ENCODE measurements around the gene ASB16.

DNA sequence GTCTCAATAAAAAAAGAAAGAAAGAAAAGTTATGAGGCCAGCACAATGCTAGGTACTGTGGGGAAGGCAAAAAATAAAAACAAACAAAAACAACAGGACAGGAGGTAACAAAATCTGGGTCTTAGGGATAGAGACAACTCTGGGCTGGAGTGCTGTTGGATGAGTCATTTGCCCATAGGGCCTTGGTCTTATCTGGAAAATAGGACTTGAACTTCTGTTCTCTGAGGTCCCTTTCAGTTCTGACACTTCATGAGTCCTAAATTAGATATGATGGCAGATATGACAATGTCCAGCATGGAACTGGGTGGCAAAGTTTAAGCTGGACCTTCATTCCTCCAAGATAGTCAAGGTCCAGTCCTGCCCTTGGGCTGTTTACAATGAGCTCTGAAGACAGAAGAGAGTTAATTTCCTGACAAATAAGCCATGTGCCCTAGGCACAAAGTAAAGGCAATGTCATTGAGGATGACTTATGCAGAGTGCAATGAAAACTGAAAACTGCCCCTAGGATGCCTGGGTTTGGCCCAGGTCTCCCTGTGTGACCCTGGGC, 38.2 kb upstream of the ASB16 start:
- TF ChIP-seq, protein P1, sequence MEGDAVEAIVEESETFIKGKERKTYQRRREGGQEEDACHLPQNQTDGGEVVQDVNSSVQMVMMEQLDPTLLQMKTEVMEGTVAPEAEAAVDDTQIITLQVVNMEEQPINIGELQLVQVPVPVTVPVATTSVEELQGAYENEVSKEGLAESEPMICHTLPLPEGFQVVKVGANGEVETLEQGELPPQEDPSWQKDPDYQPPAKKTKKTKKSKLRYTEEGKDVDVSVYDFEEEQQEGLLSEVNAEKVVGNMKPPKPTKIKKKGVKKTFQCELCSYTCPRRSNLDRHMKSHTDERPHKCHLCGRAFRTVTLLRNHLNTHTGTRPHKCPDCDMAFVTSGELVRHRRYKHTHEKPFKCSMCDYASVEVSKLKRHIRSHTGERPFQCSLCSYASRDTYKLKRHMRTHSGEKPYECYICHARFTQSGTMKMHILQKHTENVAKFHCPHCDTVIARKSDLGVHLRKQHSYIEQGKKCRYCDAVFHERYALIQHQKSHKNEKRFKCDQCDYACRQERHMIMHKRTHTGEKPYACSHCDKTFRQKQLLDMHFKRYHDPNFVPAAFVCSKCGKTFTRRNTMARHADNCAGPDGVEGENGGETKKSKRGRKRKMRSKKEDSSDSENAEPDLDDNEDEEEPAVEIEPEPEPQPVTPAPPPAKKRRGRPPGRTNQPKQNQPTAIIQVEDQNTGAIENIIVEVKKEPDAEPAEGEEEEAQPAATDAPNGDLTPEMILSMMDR (IDR thresholded peaks at IDR 0.05; ENCODE audit: low read depth, low read length), result no peak
- TF ChIP-seq EZH2phosphoT487 (IDR thresholded peaks at IDR 0.05; ENCODE audit: low read depth), result no peak
